Psoas muscle (tissue), 8 donors: Measurements from ENCODE around the gene TMED3. TPM values are rescaled to one million over a fixed set of nuclear protein-coding genes. Genes with fewer than 3 reads are reported as not detected.

ENCODE experiments used
- ATAC-seq, 4 donors: fragments of 200-7000 bp; cut with Tn5 transposase; one replicate each; pipeline ENCODE4 v1.9.1; 2020; ENCODE audit warnings: moderate library complexity in 3 of 4, mild to moderate bottlenecking in 2 of 4
- DNase-seq, 2 donors: peaks; one replicate each; pipeline ENCODE4 v3.0.0-alpha.2; 2020
- H3K27ac ChIP-seq: fragments of 200-600 bp; one replicate; pipeline ENCODE4 v1.8.0; 2022
- H3K27me3 ChIP-seq, 3 donors: fragments of 200-600 bp in 1 of 3; one replicate each; pipeline versions ENCODE4 v1.6.1 to v1.8.0; 2013 to 2022; ENCODE audit warnings: low read length in 2 of 3, mild to moderate bottlenecking in 2 of 3, moderate library complexity in 1 of 3; ENCODE audit not compliant: insufficient read depth in 3 of 3
- H3K36me3 ChIP-seq, 2 donors: fragments of 200-600 bp in 1 of 2; one replicate each; pipeline versions ENCODE4 v1.6.1 to v1.8.0; 2013 to 2022; ENCODE audit warnings: low read depth in 1 of 2, mild to moderate bottlenecking in 1 of 2, moderate library complexity in 1 of 2; ENCODE audit not compliant: insufficient read depth in 1 of 2
- H3K4me1 ChIP-seq: fragments of 200-600 bp; one replicate; pipeline ENCODE4 v1.8.0; 2022
- H3K4me3 ChIP-seq: fragments of 200-600 bp; one replicate; pipeline ENCODE4 v1.8.0; 2022; ENCODE audit warnings: mild to moderate bottlenecking
- H3K9me3 ChIP-seq: fragments of 200-600 bp; one replicate; pipeline ENCODE4 v1.8.0; 2022
- CTCF ChIP-seq: fragments of 200-600 bp; IDR thresholded peaks from one replicate; pipeline ENCODE4 v1.8.0; 2022; ENCODE audit warnings: antibody characterized with exemption
- WGBS, 3 donors: extraction: QIAGEN DNeasy Blood & Tissue Kit; methylation state at CpG; one replicate each; pipeline versions ENCODE4 v1.1.6 to v1.1.7; 2013; 5-methylcytosine and 5-hydroxymethylcytosine counted together
- intact Hi-C, 2 donors: fragments of 100-400 bp; cut with DNase I; formaldehyde crosslinking; loops; one replicate each; pipeline versions ENCODE4 v1.11.0 to v1.14.2; 2022
- polyA plus RNA-seq, 3 donors: library from polyadenylated mRNA; stranded (reverse); fragments of 200-250 nt; gene quantifications; one replicate each; pipeline ENCODE4 v1.2.3, GENCODE V29; 2013
- total RNA-seq, 4 donors: library from RNA; stranded (reverse); fragmentation: NEBNext Ultra II Directional in 2 of 4; extraction: Animal tissue kit (Norgen Biotek cat#: 25700) in 2 of 4; gene quantifications; one replicate each; pipeline versions ENCODE4 v1.2.1 to v1.2.4, GENCODE V29; 2021 to 2023
- donor health status: healthy with polysubstance abuse.
- donor health status: DM: no; HTN: no; CAD: no; lungs with moderate emphysema.
- donor health status: Bipolar disorder and iron deficiency.
- donor health status: healthy.
- donor health status: DM: yes; HTN: yes; CAD: no.
- donor health status: DM: no; HTN: no; CAD: no.
- donor health status: DM: no; HTN: no; CAD: no.
- donor health status: DM: yes; HTN: yes; CAD: no.

Gene TMED3
- total and polyA plus RNA-seq, 7 donors: 1.3 to 4.8 (median 2.9) TPM

- DNase-seq: no peak
- intact Hi-C loops: loop anchor here in 1 of 2 donors (10.0 kb wide), 1 partner anchor 65 kb away; no protein-coding TSS in a partner anchor
- no peaks in the 10 kb centered on the region for H3K36me3 ChIP-seq
- peaks cover 0 to 2% (median 0%) of the 10 kb centered on the region in 3 donors for H3K27me3 ChIP-seq
- H3K4me1 ChIP-seq: no peaks in the 10 kb centered on the region
- H3K9me3 ChIP-seq: no peaks in the 10 kb centered on the region
- no peak overlapping the region for H3K4me3 ChIP-seq
- 77 to 81% (median 78%) methylated on average over 3 of the region's 3 CpGs for WGBS, 3 donors
- no peak overlapping the region for H3K27ac ChIP-seq
- TF ChIP-seq CTCF: peak; percentile 56
- no peak for ATAC-seq
These were observed 28.8 kb downstream of the TMED3 start for GRCh38 chr15:79339588-79340314.

- DNase-seq (no peak), ATAC-seq (no peak)
- intact Hi-C loops: loop anchor here in 1 of 2 donors (10.0 kb wide), 1 partner anchor 65 kb away; no protein-coding TSS in a partner anchor
- no peaks in the 10 kb centered on the region for H3K9me3 ChIP-seq
- H3K4me3 ChIP-seq: no peak overlapping the region
- WGBS, 3 donors: 73 to 79% (median 78%) methylated on average over 5 of the region's 5 CpGs
- no peaks in the 10 kb centered on the region for H3K4me1 ChIP-seq
- H3K27me3 ChIP-seq: peaks cover 0 to 2% (median 0%) of the 10 kb centered on the region in 3 donors
- TF ChIP-seq CTCF: no peak
- no peaks in the 10 kb centered on the region for H3K36me3 ChIP-seq
- no peak overlapping the region for H3K27ac ChIP-seq
These were observed 29.3 kb downstream of the TMED3 start for GRCh38 chr15:79340315-79340602.

GRCh38 chr15:79341396-79341795, 30.5 kb downstream of the TMED3 start:
- H3K27ac ChIP-seq: no peak overlapping the region
- intact Hi-C loops: loop anchor here in 1 of 2 donors (10.0 kb wide), 1 partner anchor 63 kb away; no protein-coding TSS in a partner anchor
- no peak for DNase-seq
- H3K27me3 ChIP-seq: peaks cover 0 to 2% (median 0%) of the 10 kb centered on the region in 3 donors
- H3K36me3 ChIP-seq: no peaks in the 10 kb centered on the region
- ATAC-seq: no peak
- no peak overlapping the region for H3K4me3 ChIP-seq
- 42 to 47% (median 46%) methylated on average over 9 of the region's 9 CpGs for WGBS, 3 donors
- no peaks in the 10 kb centered on the region for H3K4me1 ChIP-seq
- no peaks in the 10 kb centered on the region for H3K9me3 ChIP-seq
- TF ChIP-seq CTCF: no peak

- Histone ChIP-seq H3K27ac (no peak overlapping the region), H3K4me1 (no peaks in the 10 kb centered on the region), H3K27me3 (no peaks in the 10 kb centered on the region), H3K9me3 (no peaks in the 10 kb centered on the region), H3K4me3 (no peak overlapping the region), H3K36me3 (no peaks in the 10 kb centered on the region)
- no peak for DNase-seq
- no peak for TF ChIP-seq CTCF
- ATAC-seq: no peak
- intact Hi-C loops: loop anchor here in 1 of 2 donors (10.0 kb wide), 1 partner anchor 55 kb away; no protein-coding TSS in a partner anchor
- 49 to 55% (median 54%) methylated on average over 4 of the region's 4 CpGs for WGBS, 3 donors
These were observed 38.6 kb downstream of the TMED3 start for GRCh38 chr15:79349525-79349924.
